ENCODE results near the gene LMNA. TPM values are rescaled to one million over a fixed set of nuclear protein-coding genes. Genes with fewer than 3 reads are reported as not detected.
A peak's percentile ranks its signal among the peaks of the same experiment; 100 is the strongest.

Gene LMNA
- total and polyA plus RNA-seq, 7 donors, result 108 to 241 (median 187) TPM

- Histone ChIP-seq H3K36me3 (no peaks in the 10 kb centered on the region), H3K27ac (peak overlapping the region; percentile 57 to 73 (median 61)), H3K4me1 (peaks cover 0 to 24% (median 19%) of the 10 kb centered on the region in 4 donors), H3K9me3 (no peaks in the 10 kb centered on the region), H3K27me3 (peaks cover 0 to 4% (median 0%) of the 10 kb centered on the region in 3 donors), H3K4me3 (peak overlapping the region; percentile 48 to 71 (median 58))
- peak; percentile 35 to 83 (median 62) for TF ChIP-seq POLR2AphosphoS5 (IDR thresholded peaks at IDR 0.05)
- no peak for TF ChIP-seq CTCF (IDR thresholded peaks at IDR 0.05)
- peak; percentile 30 to 38 for TF ChIP-seq POLR2A (IDR thresholded peaks at IDR 0.05)
- peak; percentile 78 for DNase-seq
- 71 to 89% methylated on average over 73 of the region's 73 CpGs for WGBS, 2 donors
- intact Hi-C loops (cut with DNase I), result no loop called here
These were observed 37.7 kb upstream of the LMNA start for GRCh38 chr1:156076609-156077429.

- no peak for TF ChIP-seq POLR2AphosphoS5 (IDR thresholded peaks at IDR 0.05)
- TF ChIP-seq POLR2A (IDR thresholded peaks at IDR 0.05), result no peak
- no peak for TF ChIP-seq CTCF (IDR thresholded peaks at IDR 0.05)
- TF ChIP-seq EP300 (IDR thresholded peaks at IDR 0.05), result no peak
- DNase-seq, result no peak
- intact Hi-C loops (cut with DNase I), result no loop called here
- H3K36me3 ChIP-seq, result no peaks in the 10 kb centered on the region
- 93% methylated on average over 19 of the region's 19 CpGs for WGBS, 2 donors
- H3K27ac ChIP-seq, result peak overlapping the region in 3 of 4 donors; percentile 59 to 73 (median 63)
- H3K9me3 ChIP-seq, result no peaks in the 10 kb centered on the region
- H3K4me3 ChIP-seq, result peak overlapping the region in 3 of 4 donors; percentile 48 to 71 (median 66)
- no peaks in the 10 kb centered on the region for H3K27me3 ChIP-seq
- H3K4me1 ChIP-seq, result peaks cover 0 to 28% (median 24%) of the 10 kb centered on the region in 4 donors
These were observed 37.1 kb upstream of the LMNA start for GRCh38 chr1:156077430-156077760.

GRCh38 chr1:156078728-156079127 is 35.8 kb upstream of the LMNA start:
- Histone ChIP-seq H3K4me3 (no peak overlapping the region), H3K4me1 (peaks cover 0 to 37% (median 32%) of the 10 kb centered on the region in 4 donors), H3K27ac (no peak overlapping the region), H3K27me3 (no peaks in the 10 kb centered on the region), H3K9me3 (no peaks in the 10 kb centered on the region), H3K36me3 (no peaks in the 10 kb centered on the region)
- no peak for DNase-seq
- TF ChIP-seq POLR2A (IDR thresholded peaks at IDR 0.05) (no peak), EP300 (IDR thresholded peaks at IDR 0.05) (no peak), CTCF (IDR thresholded peaks at IDR 0.05) (no peak), POLR2AphosphoS5 (IDR thresholded peaks at IDR 0.05) (no peak)
- intact Hi-C loops (cut with DNase I), result no loop called here
- 78 to 87% methylated on average over 5 of the region's 5 CpGs for WGBS, 2 donors

GRCh38 chr1:156079762-156080161 is 34.7 kb upstream of the LMNA start:
- Histone ChIP-seq H3K27me3 (no peaks in the 10 kb centered on the region), H3K36me3 (no peaks in the 10 kb centered on the region), H3K4me3 (no peak overlapping the region), H3K9me3 (no peaks in the 10 kb centered on the region), H3K27ac (no peak overlapping the region), H3K4me1 (peaks cover 0 to 43% (median 35%) of the 10 kb centered on the region in 4 donors)
- WGBS, 2 donors, result 87 to 89% methylated on average over 5 of the region's 5 CpGs
- no peak for DNase-seq
- intact Hi-C loops (cut with DNase I), result no loop called here
- TF ChIP-seq POLR2AphosphoS5 (IDR thresholded peaks at IDR 0.05) (no peak), EP300 (IDR thresholded peaks at IDR 0.05) (no peak), POLR2A (IDR thresholded peaks at IDR 0.05) (no peak), CTCF (IDR thresholded peaks at IDR 0.05) (no peak)

Data from sigmoid colon (tissue), 7 donors.